Testis (tissue), 2 donors: ENCODE data around the gene TLCD2.

Source experiments
- CTCF ChIP-seq, 3 experiments: fragments of 450-650 bp in 2 of 3; fragments of 200-600 bp in 1 of 3; sonication (generic) in 1 of 3; IDR thresholded peaks; one replicate each; pipeline ENCODE4 v1.5.1; 2016 to 2019; ENCODE audit warnings: antibody characterized with exemption in 3 of 3, mild to moderate bottlenecking in 2 of 3, moderate library complexity in 1 of 3
- POLR2A ChIP-seq: fragments of 450-650 bp; IDR thresholded peaks from one replicate; pipeline ENCODE4 v1.6.1; 2017; ENCODE audit warnings: antibody characterized with exemption, mild to moderate bottlenecking, moderate library complexity

DNA sequence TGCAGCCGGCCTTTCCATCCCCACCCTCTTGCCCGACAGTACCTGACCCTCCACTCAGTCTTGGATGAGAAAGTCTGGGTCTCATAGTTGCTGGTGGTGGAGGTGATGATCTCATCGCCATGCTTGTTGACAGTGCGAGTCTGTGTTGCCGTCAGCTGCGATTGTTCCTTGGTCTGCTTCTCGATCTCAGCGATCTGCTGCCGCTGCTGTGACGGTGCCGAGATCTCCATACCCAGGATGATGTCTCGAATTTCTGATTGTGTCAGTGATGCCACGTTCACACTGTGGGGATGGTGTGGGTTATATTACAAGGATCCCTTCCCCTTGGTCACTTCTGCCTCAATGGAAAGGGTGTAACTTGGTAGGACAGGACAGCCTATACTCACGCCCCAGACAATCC lies 56.4 kb downstream of the TLCD2 start:
- TF ChIP-seq POLR2A (no peak), CTCF (IDR thresholded peaks at IDR 0.05) (no peak)
